ENCODE data around the gene CAPNS1.

The CAPNS1 gene

DNA sequence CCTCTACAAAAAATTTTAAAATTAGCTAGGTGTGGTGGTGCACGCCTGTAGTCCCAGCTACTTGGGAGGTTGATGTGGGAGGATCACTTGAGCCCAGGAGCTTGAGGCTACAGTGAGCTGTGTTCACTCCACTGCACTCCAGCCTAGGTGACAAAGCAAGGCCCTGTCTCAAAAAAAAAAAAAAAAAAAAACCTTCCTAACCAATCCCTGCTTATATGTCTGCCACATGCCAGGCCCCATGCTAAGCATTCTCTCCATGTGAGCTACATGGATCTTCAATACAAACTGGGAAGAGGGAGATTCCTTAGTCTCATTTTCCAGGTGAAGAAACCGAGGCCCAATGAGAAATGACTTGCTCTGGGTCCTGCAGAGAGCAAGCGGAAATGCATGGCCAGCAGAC is 31.2 kb upstream of the CAPNS1 start:
- TF ChIP-seq ZNF274 (IDR thresholded peaks at IDR 0.05; ENCODE audit: low read depth, low read length) = no peak
- H3K4me3 ChIP-seq (ENCODE audit: low read length) = no peak overlapping the region

DNA sequence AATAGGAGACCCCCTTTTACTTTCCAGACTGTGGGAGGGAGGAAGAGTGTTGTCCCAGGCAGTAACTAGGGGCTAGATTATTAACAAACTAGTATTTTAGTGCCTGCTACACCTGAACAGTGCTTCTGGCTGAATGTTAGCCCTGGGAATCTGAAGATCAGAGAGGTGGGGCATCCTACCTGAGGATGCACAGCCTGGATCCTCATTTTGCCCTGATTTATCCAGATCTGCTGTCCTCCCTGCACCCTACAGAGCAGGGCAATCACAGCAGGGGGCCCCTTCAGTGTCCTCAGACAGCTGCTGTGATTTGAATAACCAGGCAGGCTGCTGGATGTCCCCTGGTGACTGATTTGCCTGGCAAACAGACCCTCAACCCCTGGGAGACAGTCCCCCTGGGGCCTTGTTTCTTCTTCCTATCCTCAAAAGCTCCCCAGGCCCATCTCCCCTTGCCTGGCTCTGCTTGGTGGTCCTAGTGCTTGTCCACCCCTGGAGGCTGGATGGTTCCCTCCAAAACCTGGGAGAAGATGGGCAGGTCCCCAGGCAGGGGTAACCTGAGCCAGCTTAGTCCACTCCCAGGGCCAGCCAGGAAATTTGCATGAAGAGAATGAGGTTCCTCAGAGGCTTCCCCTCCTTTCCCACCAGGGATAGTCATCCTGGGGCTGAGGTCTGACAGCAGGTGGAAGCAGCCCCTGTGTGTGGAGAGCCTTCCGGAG is 29.2 kb upstream of the CAPNS1 start, which contains the start of gene OVOL3:
Gene OVOL3 (plus strand): TSS at position 657 of the 713 bp plus-strand sequence. CDS start 60 bp downstream, outside the sequence.
- no peak for TF ChIP-seq ZNF274 (IDR thresholded peaks at IDR 0.05; ENCODE audit: low read depth, low read length)
- no peak within 1 kb of the TSS for H3K4me3 ChIP-seq (ENCODE audit: low read length)

DNA sequence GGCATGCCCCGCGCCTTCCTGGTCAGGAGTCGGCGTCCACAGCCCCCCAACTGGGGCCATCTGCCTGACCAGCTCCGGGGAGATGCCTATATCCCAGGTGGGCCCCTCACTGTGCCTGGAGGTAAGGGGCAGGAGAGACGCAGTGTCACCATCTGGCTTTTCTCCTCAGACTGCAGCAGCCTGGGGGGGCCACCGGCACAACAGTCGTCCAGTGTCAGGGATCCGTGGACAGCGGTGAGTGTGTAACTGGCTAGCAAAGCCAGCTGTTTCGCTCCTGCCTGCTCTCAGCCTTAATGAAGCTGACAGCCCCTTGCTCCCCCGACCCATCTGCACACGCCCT is 28.7 kb upstream of the CAPNS1 start:
- no peak overlapping the region for H3K4me3 ChIP-seq (ENCODE audit: low read length)
- TF ChIP-seq ZNF274 (IDR thresholded peaks at IDR 0.05; ENCODE audit: low read depth, low read length) = no peak

DNA sequence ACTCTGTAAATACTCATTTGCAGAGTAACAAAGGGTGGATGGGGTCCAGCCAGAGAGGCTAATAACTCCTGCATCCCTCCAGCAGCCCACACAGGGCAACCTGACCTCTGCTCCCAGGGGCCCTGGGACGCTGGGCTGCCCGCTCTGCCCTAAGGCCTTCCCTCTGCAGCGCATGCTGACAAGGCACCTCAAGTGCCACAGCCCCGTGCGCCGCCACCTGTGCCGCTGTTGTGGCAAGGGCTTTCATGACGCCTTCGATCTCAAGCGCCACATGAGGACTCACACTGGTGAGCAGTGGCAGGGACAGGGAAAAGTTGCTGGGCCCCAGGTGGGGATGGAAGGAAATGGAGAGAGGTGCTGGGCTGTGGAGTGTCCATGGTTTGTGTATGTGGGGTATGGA is 27.2 kb upstream of the CAPNS1 start:
- no peak overlapping the region for H3K4me3 ChIP-seq (ENCODE audit: low read length)
- TF ChIP-seq ZNF274 (IDR thresholded peaks at IDR 0.05; ENCODE audit: low read depth, low read length) = no peak

DNA sequence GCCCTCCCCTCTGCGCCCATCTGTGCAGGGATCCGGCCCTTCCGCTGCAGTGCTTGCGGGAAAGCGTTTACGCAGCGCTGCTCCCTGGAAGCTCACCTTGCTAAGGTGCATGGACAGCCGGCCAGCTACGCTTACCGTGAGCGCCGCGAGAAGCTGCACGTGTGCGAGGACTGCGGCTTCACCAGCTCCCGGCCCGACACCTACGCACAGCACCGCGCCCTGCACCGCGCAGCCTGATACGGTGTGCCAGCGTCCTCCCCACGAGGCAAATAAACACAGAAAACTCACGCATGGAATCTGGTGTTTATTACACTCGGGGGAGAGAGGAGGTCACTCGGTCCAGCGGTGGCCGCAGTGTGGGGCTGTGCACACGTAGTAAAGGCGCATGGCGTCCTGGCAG is 26.4 kb upstream of the CAPNS1 start:
- H3K4me3 ChIP-seq (ENCODE audit: low read length) = peak overlapping the region; percentile 89; the same call in 1 of the 2 replicates
- TF ChIP-seq ZNF274 (IDR thresholded peaks at IDR 0.05; ENCODE audit: low read depth, low read length) = no peak

DNA sequence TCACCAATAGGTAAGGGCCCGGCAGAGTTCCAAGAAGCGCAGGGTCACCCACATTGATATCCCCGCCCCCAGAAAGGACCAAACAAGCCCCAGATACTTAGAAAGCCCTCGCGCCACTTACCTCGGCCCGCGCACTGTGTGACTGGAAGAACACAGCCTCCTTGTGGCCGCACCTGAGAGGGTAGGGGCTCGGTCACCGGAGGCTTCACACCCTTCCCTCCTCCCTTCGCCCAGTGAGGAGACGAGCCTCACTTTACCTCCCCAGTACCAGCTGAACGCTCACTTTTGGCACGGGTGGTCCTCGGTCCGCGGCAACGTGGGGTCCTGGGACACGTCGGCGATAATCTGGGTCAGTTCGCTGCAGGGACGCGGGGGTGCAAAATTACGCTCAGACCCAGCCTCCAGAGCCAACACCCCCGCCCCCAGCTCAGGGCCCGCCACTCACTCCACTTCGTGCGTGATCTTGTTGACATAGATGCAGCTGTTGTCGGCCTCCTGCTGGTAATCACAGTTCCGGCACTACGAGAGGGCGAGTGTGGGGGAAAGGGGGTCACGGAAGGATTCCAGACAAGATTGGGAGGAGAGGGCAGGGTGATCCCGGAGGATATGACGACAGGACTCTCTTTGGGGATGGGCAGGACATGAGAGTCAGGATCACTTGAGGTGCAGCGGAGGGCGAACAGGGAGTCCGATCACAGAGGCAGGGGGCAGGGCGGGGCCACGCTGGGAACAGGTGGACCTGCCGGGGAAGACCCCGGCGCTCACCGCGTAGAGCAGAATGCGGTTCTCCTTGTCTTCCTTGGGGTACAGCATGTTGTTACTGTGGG is 25.8 kb upstream of the CAPNS1 start:
- no peak for TF ChIP-seq ZNF274 (IDR thresholded peaks at IDR 0.05; ENCODE audit: low read depth, low read length)

DNA sequence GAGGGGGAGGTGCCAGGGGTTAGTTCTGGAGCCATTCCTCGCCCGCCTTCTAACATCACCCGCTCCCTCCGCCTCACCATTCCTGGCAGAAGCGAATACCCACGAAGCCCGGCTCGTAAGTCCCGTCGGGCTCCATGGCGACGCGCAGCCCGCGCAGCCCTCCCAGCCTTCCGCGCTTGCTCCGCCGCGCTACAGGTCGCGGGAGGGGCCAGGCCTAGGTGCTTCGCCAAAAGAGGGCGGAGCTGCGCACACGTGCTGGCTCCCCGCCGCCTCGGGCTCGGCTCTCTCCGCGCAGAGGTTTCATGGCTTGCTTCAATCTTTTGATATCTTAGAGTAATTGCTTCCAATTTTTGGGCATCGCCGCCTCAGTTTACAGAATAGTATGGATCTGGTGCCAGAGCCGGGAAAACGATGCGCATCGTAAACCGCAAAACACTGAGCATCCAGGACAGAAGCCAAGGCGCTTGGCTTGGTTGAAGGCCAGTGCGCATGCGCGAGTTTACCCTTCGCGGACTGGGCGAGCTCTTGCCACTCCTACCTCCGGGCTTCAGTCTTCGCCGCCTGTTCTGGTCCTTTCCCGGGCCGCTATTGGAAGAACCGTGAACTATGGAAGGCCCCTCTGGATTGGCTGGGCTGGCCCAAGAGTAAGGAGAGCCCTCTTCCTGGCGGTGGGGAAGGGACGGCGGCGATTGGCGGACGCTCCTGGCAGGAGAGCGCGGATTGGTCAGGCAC is 25.0 kb upstream of the CAPNS1 start, which contains the start of gene POLR2I:
Gene POLR2I (minus strand): TSS at position 155 of the 732 bp plus-strand sequence. CDS start 19 bp downstream, at position 136.
- peak within 1 kb of the TSS; percentile 89 for H3K4me3 ChIP-seq (ENCODE audit: low read length)
- no peak for TF ChIP-seq ZNF274 (IDR thresholded peaks at IDR 0.05; ENCODE audit: low read depth, low read length)

More for the DNA sequence above, 25.8 kb upstream of the CAPNS1 start:
- H3K4me3 ChIP-seq (ENCODE audit: low read length) = peak overlapping the region; percentile 89

DNA sequence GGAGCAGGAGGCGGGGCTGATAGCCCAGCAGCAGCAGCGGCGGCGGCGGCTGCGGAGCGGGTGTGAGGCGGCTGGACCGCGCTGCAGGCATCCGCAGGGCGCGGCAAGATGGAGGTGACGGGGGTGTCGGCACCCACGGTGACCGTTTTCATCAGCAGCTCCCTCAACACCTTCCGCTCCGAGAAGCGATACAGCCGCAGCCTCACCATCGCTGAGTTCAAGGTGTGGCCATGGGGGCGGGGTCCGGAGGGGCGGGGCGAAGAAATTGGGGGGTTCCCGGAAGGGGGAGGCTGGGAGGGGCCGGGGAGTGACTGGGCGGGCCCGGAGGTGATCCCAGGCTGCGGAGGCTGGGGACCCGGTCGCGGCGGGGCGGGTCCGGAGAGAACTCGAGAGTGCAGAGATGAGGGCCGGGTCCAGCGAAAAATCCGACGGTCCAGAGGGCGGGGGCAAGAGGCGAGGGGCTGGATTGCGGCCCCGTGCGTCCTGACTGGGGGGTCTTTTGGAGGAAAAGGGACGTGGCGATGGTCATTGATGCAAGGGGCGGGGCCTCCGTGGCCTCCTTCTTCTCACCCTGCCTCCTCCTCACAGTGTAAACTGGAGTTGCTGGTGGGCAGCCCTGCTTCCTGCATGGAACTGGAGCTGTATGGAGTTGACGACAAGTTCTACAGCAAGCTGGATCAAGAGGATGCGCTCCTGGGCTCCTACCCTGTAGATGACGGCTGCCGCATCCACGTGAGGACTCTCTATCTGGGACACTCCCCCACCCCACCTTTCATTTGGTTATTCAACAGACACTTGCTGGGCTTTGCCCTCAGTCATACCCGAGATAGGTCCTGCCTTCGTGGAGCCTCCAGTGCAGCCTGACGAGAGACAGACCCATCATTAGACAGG is 24.2 kb upstream of the CAPNS1 start, which contains the start of gene TBCB:
Gene TBCB (plus strand): TSS at position 16 of the 891 bp plus-strand sequence. CDS start 93 bp downstream, at position 109.
- peak within 1 kb of the TSS; percentile 89 for H3K4me3 ChIP-seq (ENCODE audit: low read length)
- no peak for TF ChIP-seq ZNF274 (IDR thresholded peaks at IDR 0.05; ENCODE audit: low read depth, low read length)

DNA sequence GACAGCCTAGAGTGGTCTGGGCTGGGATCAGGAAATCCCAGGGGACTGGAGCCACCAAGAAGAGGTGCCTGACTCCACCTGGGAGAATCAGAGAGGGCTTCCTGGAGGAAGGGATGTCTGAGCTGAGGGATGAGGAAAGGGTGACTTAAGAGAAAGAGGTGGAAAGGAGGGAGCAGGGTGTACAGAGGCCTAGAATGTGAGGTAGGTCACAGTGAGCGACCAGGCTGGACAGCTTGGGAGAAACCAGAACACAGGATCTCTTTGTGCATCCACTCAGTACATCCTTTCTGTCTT is 23.6 kb upstream of the CAPNS1 start:
- H3K4me3 ChIP-seq (ENCODE audit: low read length) = peak overlapping the region; percentile 81

DNA sequence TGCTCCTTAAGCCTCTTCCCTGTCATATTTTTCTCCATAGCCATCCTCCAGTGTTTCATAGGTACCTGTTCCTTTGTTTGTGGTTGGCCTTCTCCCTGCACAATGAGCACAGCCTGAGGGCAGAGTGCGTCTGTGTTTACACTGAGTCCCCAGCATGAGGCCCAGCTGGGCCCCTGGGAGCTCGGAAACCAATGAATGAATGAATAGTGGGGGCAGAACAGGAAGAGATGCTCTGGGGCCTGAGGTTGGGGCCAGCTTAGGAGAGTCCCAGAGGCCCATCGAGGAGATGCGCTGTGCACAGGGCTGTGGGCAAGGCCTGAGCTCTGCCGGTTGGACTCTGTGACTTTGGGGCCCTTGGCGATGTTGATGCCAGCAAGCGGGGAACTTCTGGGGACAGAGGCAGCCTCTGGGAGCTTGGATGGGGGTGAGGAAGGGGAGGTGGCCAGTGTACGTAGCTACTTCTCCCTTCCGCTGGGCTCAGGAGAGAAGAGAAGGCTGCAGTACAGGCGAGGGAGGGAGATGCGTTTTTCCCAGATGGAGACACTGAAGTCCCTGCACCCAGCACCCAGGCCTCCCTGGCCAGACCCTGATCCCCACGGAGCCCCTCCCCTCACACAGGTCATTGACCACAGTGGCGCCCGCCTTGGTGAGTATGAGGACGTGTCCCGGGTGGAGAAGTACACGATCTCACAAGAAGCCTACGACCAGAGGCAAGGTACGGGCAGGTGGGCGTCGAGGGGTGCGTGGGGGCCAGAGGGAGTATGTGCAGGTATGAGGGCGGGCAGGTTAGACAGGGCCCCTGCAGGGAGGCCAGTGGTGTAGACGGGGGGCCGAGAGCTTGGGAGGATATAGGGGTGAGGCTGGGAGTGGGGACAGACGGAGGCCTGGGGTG is 19.5 kb upstream of the CAPNS1 start:
- TF ChIP-seq ZNF274 (IDR thresholded peaks at IDR 0.05; ENCODE audit: low read depth, low read length) = no peak
- no peak overlapping the region for H3K4me3 ChIP-seq (ENCODE audit: low read length)

More for the DNA sequence above, 23.6 kb upstream of the CAPNS1 start:
- TF ChIP-seq ZNF274 (IDR thresholded peaks at IDR 0.05; ENCODE audit: low read depth, low read length) = no peak

DNA sequence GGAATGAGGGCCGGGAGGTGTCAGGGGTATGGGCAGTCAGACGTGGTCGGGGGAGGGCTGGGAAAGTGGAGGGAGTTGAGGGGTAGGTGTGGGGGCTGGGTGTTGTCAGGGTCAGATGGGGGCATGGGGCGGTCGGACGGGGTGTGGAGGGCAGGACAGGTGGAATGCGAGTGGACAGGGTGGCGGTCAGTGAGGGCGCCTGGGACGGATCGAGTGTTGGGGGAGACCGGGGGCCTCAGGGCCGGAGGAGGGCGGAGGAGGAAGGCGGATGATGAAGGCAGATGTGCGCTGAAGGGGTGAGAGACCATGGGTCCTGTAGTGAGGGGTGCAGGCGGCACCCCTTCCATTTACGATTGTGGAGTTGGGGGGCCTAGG is 18.9 kb upstream of the CAPNS1 start:
- TF ChIP-seq ZNF274 (IDR thresholded peaks at IDR 0.05; ENCODE audit: low read depth, low read length) = no peak
- no peak overlapping the region for H3K4me3 ChIP-seq (ENCODE audit: low read length)

DNA sequence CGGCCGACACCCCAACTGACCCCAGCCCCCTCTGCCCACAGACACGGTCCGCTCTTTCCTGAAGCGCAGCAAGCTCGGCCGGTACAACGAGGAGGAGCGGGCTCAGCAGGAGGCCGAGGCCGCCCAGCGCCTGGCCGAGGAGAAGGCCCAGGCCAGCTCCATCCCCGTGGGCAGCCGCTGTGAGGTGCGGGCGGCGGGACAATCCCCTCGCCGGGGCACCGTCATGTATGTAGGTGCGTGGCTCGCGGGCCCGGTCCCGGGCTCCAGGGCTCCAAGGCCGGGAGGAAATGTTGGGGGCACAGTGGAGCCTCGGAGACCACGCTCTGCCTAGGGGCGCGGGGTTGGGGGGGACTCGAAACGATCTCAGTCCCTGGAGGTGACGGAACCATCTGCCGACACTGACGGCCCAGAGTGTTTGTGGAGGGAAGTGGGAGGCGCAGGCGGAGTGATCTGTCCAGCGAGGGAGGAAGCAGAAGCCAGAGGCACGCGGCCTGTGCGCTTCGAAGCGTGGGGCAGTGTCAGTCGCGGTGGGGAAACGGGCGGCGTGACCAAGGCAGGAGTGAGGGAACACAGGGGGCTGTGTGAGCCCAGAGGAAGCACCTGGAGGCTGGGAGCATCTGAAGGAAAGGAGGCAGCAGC is 18.3 kb upstream of the CAPNS1 start:
- H3K4me3 ChIP-seq (ENCODE audit: low read length) = no peak overlapping the region
- no peak for TF ChIP-seq ZNF274 (IDR thresholded peaks at IDR 0.05; ENCODE audit: low read depth, low read length)

Data from GM08714 (cell line).